ENCODE data around the gene NT5C3B.

DNA sequence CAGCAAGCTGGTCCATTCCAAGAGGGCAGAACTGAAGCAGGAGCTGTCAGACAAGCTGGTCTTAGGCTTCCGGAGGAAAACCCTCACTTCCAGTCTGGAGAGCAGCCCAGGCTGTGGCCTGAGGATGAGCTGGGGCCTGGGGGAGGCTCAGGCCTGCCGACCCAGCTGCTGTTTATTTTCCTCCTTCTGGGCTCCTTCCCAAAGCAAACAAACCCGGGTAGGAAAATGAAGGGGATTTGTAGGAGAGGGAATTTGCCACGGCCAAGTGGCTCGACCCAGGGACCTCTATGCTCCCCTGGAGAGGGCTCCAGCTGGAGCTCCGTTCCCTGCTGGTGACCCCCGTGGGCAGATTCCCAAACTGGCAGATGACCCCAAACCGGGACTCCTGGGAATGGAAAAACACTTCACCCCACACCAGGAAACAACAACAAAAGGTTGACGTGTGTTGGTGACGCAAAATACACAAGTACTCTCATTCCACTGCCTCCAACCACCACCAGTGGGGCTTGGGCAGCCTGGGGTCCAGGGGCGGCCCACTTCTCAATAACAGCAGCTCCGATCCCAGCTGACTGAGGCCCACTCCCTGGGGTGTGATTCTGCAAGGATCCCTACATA, 58.4 kb downstream of the NT5C3B start:
- TF ChIP-seq, protein P1, sequence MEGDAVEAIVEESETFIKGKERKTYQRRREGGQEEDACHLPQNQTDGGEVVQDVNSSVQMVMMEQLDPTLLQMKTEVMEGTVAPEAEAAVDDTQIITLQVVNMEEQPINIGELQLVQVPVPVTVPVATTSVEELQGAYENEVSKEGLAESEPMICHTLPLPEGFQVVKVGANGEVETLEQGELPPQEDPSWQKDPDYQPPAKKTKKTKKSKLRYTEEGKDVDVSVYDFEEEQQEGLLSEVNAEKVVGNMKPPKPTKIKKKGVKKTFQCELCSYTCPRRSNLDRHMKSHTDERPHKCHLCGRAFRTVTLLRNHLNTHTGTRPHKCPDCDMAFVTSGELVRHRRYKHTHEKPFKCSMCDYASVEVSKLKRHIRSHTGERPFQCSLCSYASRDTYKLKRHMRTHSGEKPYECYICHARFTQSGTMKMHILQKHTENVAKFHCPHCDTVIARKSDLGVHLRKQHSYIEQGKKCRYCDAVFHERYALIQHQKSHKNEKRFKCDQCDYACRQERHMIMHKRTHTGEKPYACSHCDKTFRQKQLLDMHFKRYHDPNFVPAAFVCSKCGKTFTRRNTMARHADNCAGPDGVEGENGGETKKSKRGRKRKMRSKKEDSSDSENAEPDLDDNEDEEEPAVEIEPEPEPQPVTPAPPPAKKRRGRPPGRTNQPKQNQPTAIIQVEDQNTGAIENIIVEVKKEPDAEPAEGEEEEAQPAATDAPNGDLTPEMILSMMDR (IDR thresholded peaks at IDR 0.05; ENCODE audit: low read depth, low read length), result no peak
- TF ChIP-seq EZH2phosphoT487 (IDR thresholded peaks at IDR 0.05; ENCODE audit: low read depth), result no peak
